Right cardiac atrium (tissue), 5 donors: Measurements from ENCODE around the gene MGMT. TPM values are rescaled to one million over a fixed set of nuclear protein-coding genes. Genes with fewer than 3 reads are reported as not detected.

Experiments
- ATAC-seq, 2 donors: fragments of 200-7000 bp; cut with Tn5 transposase; one replicate each; pipeline versions ENCODE4 v1.8.0 to v1.9.1; 2020; ENCODE audit warnings: moderate library complexity in 2 of 2, mild to moderate bottlenecking in 1 of 2
- DNase-seq, 3 donors: peaks; one replicate each; pipeline ENCODE4 v3.0.0-alpha.2; 2020
- H3K27ac ChIP-seq: one replicate; pipeline ENCODE4 v1.5.1; 2013; ENCODE audit warnings: mild to moderate bottlenecking, low read length, control low read depth, moderate library complexity
- H3K27me3 ChIP-seq: one replicate; pipeline ENCODE4 v1.6.1; 2013; ENCODE audit not compliant: control insufficient read depth, insufficient read depth
- H3K4me1 ChIP-seq: one replicate; pipeline ENCODE4 v1.6.1; 2013; ENCODE audit warnings: low read length; ENCODE audit not compliant: control insufficient read depth, insufficient read depth
- H3K4me3 ChIP-seq: one replicate; pipeline ENCODE4 v1.5.1; 2013; ENCODE audit warnings: low read length, control low read depth
- H3K9me3 ChIP-seq: one replicate; pipeline ENCODE4 v1.6.1; 2013; ENCODE audit warnings: low read length; ENCODE audit not compliant: control insufficient read depth
- WGBS: extraction: QIAGEN DNeasy Blood & Tissue Kit; methylation state at CpG from one replicate; pipeline ENCODE4 v1.1.7; 2013; 5-methylcytosine and 5-hydroxymethylcytosine counted together
- intact Hi-C, 4 donors: fragments of 100-400 bp; cut with DNase I; formaldehyde crosslinking; loops; one replicate each; pipeline versions ENCODE4 v1.11.0 to v1.14.0; 2022 to 2023
- polyA plus RNA-seq: library from polyadenylated mRNA; stranded (reverse); fragments of 200-250 nt; gene quantifications from one replicate; pipeline ENCODE4 v1.2.3, GENCODE V29; 2013
- total RNA-seq, 4 donors: library from RNA; stranded (reverse); fragmentation: NEBNext Ultra II Directional; extraction: Animal tissue kit (Norgen Biotek cat#: 25700); gene quantifications; one replicate each; pipeline ENCODE4 v1.2.1, GENCODE V29; 2021
- donor health status: healthy with polysubstance abuse.
- donor health status: DM: no; HTN: yes; CAD: no.
- donor health status: DM: no; HTN: no; CAD: no.
- donor health status: DM: no; HTN: yes; CAD: no; lungs with severe emphysema.
- donor health status: DM: yes; HTN: yes; CAD: no.

Gene MGMT
- total and polyA plus RNA-seq, 5 donors: 11.3 to 18.2 (median 13.6) TPM

- intact Hi-C loops: no loop called here
- no peak overlapping the region for H3K27ac ChIP-seq
- ATAC-seq (no peak), DNase-seq (no peak)
- no peak overlapping the region for H3K4me3 ChIP-seq
- no peaks in the 10 kb centered on the region for H3K27me3 ChIP-seq
- no peaks in the 10 kb centered on the region for H3K9me3 ChIP-seq
- H3K4me1 ChIP-seq: no peaks in the 10 kb centered on the region
- 89% methylated on average over 10 of the region's 10 CpGs for WGBS
Measured at GRCh38 chr10:129601737-129602136, 134.7 kb downstream of the MGMT start.

GRCh38 chr10:129602938-129603535, 136.0 kb downstream of the MGMT start:
- H3K27ac ChIP-seq: no peak overlapping the region
- intact Hi-C loops: no loop called here
- DNase-seq (no peak), ATAC-seq (no peak)
- no peak overlapping the region for H3K4me3 ChIP-seq
- WGBS: 71% methylated on average over 6 of the region's 6 CpGs
- H3K27me3 ChIP-seq: no peaks in the 10 kb centered on the region
- no peaks in the 10 kb centered on the region for H3K9me3 ChIP-seq
- H3K4me1 ChIP-seq: no peaks in the 10 kb centered on the region

GRCh38 chr10:129604333-129605032, 137.4 kb downstream of the MGMT start:
- ATAC-seq (no peak), DNase-seq (no peak)
- Histone ChIP-seq H3K9me3 (no peaks in the 10 kb centered on the region), H3K27me3 (no peaks in the 10 kb centered on the region), H3K4me1 (no peaks in the 10 kb centered on the region), H3K4me3 (no peak overlapping the region), H3K27ac (no peak overlapping the region)
- intact Hi-C loops: no loop called here
- WGBS: 79% methylated on average over 10 of the region's 10 CpGs

- intact Hi-C loops: no loop called here
- no peak for DNase-seq
- no peak for ATAC-seq
- Histone ChIP-seq H3K27ac (no peak overlapping the region), H3K27me3 (no peaks in the 10 kb centered on the region), H3K4me3 (no peak overlapping the region), H3K9me3 (no peaks in the 10 kb centered on the region), H3K4me1 (no peaks in the 10 kb centered on the region)
- 86% methylated on average over 11 of the region's 11 CpGs for WGBS
Measured at GRCh38 chr10:129605266-129605985, 138.4 kb downstream of the MGMT start.

GRCh38 chr10:129605986-129606518, 139.0 kb downstream of the MGMT start:
- Histone ChIP-seq H3K4me3 (no peak overlapping the region), H3K4me1 (no peaks in the 10 kb centered on the region), H3K27me3 (no peaks in the 10 kb centered on the region), H3K9me3 (no peaks in the 10 kb centered on the region), H3K27ac (no peak overlapping the region)
- ATAC-seq (no peak), DNase-seq (no peak)
- 82% methylated on average over 19 of the region's 19 CpGs for WGBS
- intact Hi-C loops: no loop called here

GRCh38 chr10:129607607-129608109, 140.6 kb downstream of the MGMT start:
- WGBS: 96% methylated on average over 8 of the region's 8 CpGs
- Histone ChIP-seq H3K27me3 (no peaks in the 10 kb centered on the region), H3K4me3 (no peak overlapping the region), H3K9me3 (no peaks in the 10 kb centered on the region), H3K4me1 (no peaks in the 10 kb centered on the region), H3K27ac (no peak overlapping the region)
- intact Hi-C loops: no loop called here
- DNase-seq (no peak), ATAC-seq (no peak)

GRCh38 chr10:129608653-129609052, 141.6 kb downstream of the MGMT start:
- H3K27me3 ChIP-seq: no peaks in the 10 kb centered on the region
- H3K9me3 ChIP-seq: no peaks in the 10 kb centered on the region
- H3K4me1 ChIP-seq: no peaks in the 10 kb centered on the region
- ATAC-seq (no peak), DNase-seq (no peak)
- no peak overlapping the region for H3K4me3 ChIP-seq
- H3K27ac ChIP-seq: no peak overlapping the region
- intact Hi-C loops: no loop called here
- WGBS: 96% methylated on average over 10 of the region's 10 CpGs

- Histone ChIP-seq H3K4me3 (no peak overlapping the region), H3K27me3 (no peaks in the 10 kb centered on the region), H3K4me1 (no peaks in the 10 kb centered on the region), H3K9me3 (no peaks in the 10 kb centered on the region), H3K27ac (no peak overlapping the region)
- intact Hi-C loops: no loop called here
- 97% methylated on average over 9 of the region's 9 CpGs for WGBS
- DNase-seq (no peak), ATAC-seq (no peak)
Measured at GRCh38 chr10:129609551-129609950, 142.5 kb downstream of the MGMT start.

- ATAC-seq: no peak
- no peaks in the 10 kb centered on the region for H3K9me3 ChIP-seq
- H3K4me3 ChIP-seq: no peak overlapping the region
- WGBS: 71% methylated on average over 13 of the region's 13 CpGs
- intact Hi-C loops: no loop called here
- DNase-seq: no peak
- H3K27me3 ChIP-seq: no peaks in the 10 kb centered on the region
- no peaks in the 10 kb centered on the region for H3K4me1 ChIP-seq
- no peak overlapping the region for H3K27ac ChIP-seq
Measured at GRCh38 chr10:129612481-129613109, 145.6 kb downstream of the MGMT start.

GRCh38 chr10:129613377-129613980, 146.4 kb downstream of the MGMT start:
- H3K27me3 ChIP-seq: no peaks in the 10 kb centered on the region
- no peaks in the 10 kb centered on the region for H3K9me3 ChIP-seq
- no peak overlapping the region for H3K4me3 ChIP-seq
- ATAC-seq (no peak), DNase-seq (no peak)
- H3K27ac ChIP-seq: no peak overlapping the region
- intact Hi-C loops: no loop called here
- WGBS: 94% methylated on average over 12 of the region's 12 CpGs
- no peaks in the 10 kb centered on the region for H3K4me1 ChIP-seq
